ENCODE data around the gene GJC2.

The GJC2 gene

GRCh38 chr1:228112167-228112566 lies 37.6 kb upstream of the GJC2 start:
- Mint-ChIP-seq H3K9me3 (peaks cover 21% of the 10 kb centered on the region), H3K27ac (no peak overlapping the region), H3K4me3 (no peak overlapping the region), H3K4me1 (peaks cover 23% of the 10 kb centered on the region), H3K27me3 (ENCODE audit: low read depth, poor library complexity) (peaks cover 34% of the 10 kb centered on the region), H3K36me3 (ENCODE audit: low read depth) (no peaks in the 10 kb centered on the region)
- no peak for DNase-seq
- no peak for TF ChIP-seq CTCF (IDR thresholded peaks at IDR 0.05)

- Mint-ChIP-seq H3K4me3 (no peak overlapping the region), H3K9me3 (peaks cover 25% of the 10 kb centered on the region), H3K4me1 (peaks cover 23% of the 10 kb centered on the region), H3K36me3 (ENCODE audit: low read depth) (peaks cover 3% of the 10 kb centered on the region), H3K27me3 (ENCODE audit: low read depth, poor library complexity) (peaks cover 34% of the 10 kb centered on the region), H3K27ac (no peak overlapping the region)
- no peak for TF ChIP-seq CTCF (IDR thresholded peaks at IDR 0.05)
- DNase-seq = no peak
These were observed 37.1 kb upstream of the GJC2 start for GRCh38 chr1:228112617-228113016.

GRCh38 chr1:228114827-228115226 lies 34.9 kb upstream of the GJC2 start:
- Mint-ChIP-seq H3K36me3 (ENCODE audit: low read depth) (peaks cover 9% of the 10 kb centered on the region), H3K4me1 (peaks cover 5% of the 10 kb centered on the region), H3K9me3 (peaks cover 46% of the 10 kb centered on the region), H3K27me3 (ENCODE audit: low read depth, poor library complexity) (peaks cover 37% of the 10 kb centered on the region), H3K27ac (no peak overlapping the region), H3K4me3 (no peak overlapping the region)
- no peak for DNase-seq
- TF ChIP-seq CTCF (IDR thresholded peaks at IDR 0.05) = no peak

- Mint-ChIP-seq H3K4me1 (no peaks in the 10 kb centered on the region), H3K27me3 (ENCODE audit: low read depth, poor library complexity) (peaks cover 48% of the 10 kb centered on the region), H3K27ac (no peak overlapping the region), H3K4me3 (no peak overlapping the region), H3K36me3 (ENCODE audit: low read depth) (peaks cover 9% of the 10 kb centered on the region), H3K9me3 (peaks cover 61% of the 10 kb centered on the region)
- no peak for TF ChIP-seq CTCF (IDR thresholded peaks at IDR 0.05)
- no peak for DNase-seq
These were observed 32.4 kb upstream of the GJC2 start for GRCh38 chr1:228117335-228117734.

- H3K27ac Mint-ChIP-seq = no peak overlapping the region
- H3K27me3 Mint-ChIP-seq (ENCODE audit: low read depth, poor library complexity) = peaks cover 48% of the 10 kb centered on the region
- H3K4me3 Mint-ChIP-seq = no peak overlapping the region
- peaks cover 61% of the 10 kb centered on the region for H3K9me3 Mint-ChIP-seq
- no peak for DNase-seq
- peaks cover 9% of the 10 kb centered on the region for H3K36me3 Mint-ChIP-seq (ENCODE audit: low read depth)
- H3K4me1 Mint-ChIP-seq = no peaks in the 10 kb centered on the region
- no peak for TF ChIP-seq CTCF (IDR thresholded peaks at IDR 0.05)
These were observed 31.7 kb upstream of the GJC2 start for GRCh38 chr1:228118040-228118439.

GRCh38 chr1:228120351-228120750 lies 29.4 kb upstream of the GJC2 start:
- no peak for DNase-seq
- Mint-ChIP-seq H3K27ac (no peak overlapping the region), H3K4me3 (no peak overlapping the region), H3K9me3 (peaks cover 55% of the 10 kb centered on the region), H3K36me3 (ENCODE audit: low read depth) (peaks cover 9% of the 10 kb centered on the region), H3K27me3 (ENCODE audit: low read depth, poor library complexity) (peaks cover 60% of the 10 kb centered on the region), H3K4me1 (no peaks in the 10 kb centered on the region)
- no peak for TF ChIP-seq CTCF (IDR thresholded peaks at IDR 0.05)

All from nephron progenitor cell (in vitro differentiated cells).